Colonic mucosa (tissue), 4 donors: ENCODE measurements around the gene KRTAP2-4. TPM values are rescaled to one million over a fixed set of nuclear protein-coding genes. Genes with fewer than 3 reads are reported as not detected.
"Not testable (repeated sequence)": the region's sequence is repeated elsewhere in the genome, so short reads cannot be mapped to it uniquely, and the experiment has no call there.

ENCODE experiments used
- DNase-seq: peaks from one replicate; pipeline ENCODE4 v3.0.0-alpha.2; 2020
- H3K27ac ChIP-seq: fragments of 200-600 bp; one replicate; pipeline ENCODE4 v1.8.0; 2021
- H3K27me3 ChIP-seq: fragments of 200-600 bp; one replicate; pipeline ENCODE4 v1.8.0; 2021
- H3K36me3 ChIP-seq: fragments of 200-600 bp; one replicate; pipeline ENCODE4 v1.8.0; 2021
- H3K4me1 ChIP-seq: fragments of 200-600 bp; one replicate; pipeline ENCODE4 v1.8.0; 2021; ENCODE audit warnings: mild to moderate bottlenecking
- H3K4me3 ChIP-seq: fragments of 200-600 bp; one replicate; pipeline ENCODE4 v1.8.0; 2021
- H3K9ac ChIP-seq, 2 donors: one replicate each; pipeline ENCODE4 v1.7.0; 2013; ENCODE audit warnings: control low read depth in 2 of 2, low read depth in 2 of 2, low read length in 2 of 2
- H3K9me3 ChIP-seq: fragments of 200-600 bp; one replicate; pipeline ENCODE4 v1.8.0; 2021
- intact Hi-C: fragments of 100-400 bp; cut with DNase I; formaldehyde crosslinking; loops from one replicate; pipeline ENCODE4 v1.14.1; 2022
- total RNA-seq, 2 donors: library from RNA; stranded (reverse); fragmentation: NEBNext Ultra II Directional in 1 of 2; extraction: Animal tissue kit (Norgen Biotek cat#: 25700) in 1 of 2; gene quantifications; one replicate each; pipeline ENCODE4 v1.2.1, GENCODE V29; 2021
- TF ChIP-seq, protein P1 (sequence below): fragments of 200-600 bp; IDR thresholded peaks from one replicate; pipeline ENCODE4 v1.8.0; 2022; ENCODE audit warnings: antibody characterized with exemption, mild to moderate bottlenecking
- donor health status: healthy.
- donor health status: DM: no; HTN: no; CAD: no.
- donor health status: DM: no; HTN: no; CAD: no.

Gene KRTAP2-4
- total RNA-seq, 2 donors from 2014 or later = not detected

DNA sequence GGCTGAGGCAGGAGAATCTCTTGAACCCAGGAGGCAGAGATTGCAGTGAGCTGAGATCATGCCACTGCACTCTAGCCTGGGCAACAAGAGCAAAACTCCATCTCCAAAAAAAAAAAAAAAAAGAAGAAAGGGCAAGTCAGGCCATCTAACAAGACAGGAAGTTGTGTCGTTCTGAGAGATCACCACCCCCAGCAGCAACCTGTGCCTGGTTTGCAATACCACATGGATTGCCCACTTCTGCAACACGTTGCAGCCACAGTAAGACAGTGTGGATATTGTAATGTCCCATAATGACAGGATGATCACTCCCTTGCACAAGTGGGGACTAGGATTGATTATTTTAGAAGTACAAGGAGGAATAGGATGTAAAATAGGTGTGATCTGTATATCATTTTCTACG, 3.4 kb upstream of the KRTAP2-4 start:
- DNase-seq = no peak
- Histone ChIP-seq H3K27me3 (no peaks in the 10 kb centered on the region), H3K9ac (no peak overlapping the region), H3K27ac (no peak overlapping the region), H3K36me3 (no peaks in the 10 kb centered on the region), H3K9me3 (no peaks in the 10 kb centered on the region), H3K4me3 (no peak overlapping the region), H3K4me1 (no peaks in the 10 kb centered on the region)
- TF ChIP-seq, protein P1, sequence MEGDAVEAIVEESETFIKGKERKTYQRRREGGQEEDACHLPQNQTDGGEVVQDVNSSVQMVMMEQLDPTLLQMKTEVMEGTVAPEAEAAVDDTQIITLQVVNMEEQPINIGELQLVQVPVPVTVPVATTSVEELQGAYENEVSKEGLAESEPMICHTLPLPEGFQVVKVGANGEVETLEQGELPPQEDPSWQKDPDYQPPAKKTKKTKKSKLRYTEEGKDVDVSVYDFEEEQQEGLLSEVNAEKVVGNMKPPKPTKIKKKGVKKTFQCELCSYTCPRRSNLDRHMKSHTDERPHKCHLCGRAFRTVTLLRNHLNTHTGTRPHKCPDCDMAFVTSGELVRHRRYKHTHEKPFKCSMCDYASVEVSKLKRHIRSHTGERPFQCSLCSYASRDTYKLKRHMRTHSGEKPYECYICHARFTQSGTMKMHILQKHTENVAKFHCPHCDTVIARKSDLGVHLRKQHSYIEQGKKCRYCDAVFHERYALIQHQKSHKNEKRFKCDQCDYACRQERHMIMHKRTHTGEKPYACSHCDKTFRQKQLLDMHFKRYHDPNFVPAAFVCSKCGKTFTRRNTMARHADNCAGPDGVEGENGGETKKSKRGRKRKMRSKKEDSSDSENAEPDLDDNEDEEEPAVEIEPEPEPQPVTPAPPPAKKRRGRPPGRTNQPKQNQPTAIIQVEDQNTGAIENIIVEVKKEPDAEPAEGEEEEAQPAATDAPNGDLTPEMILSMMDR = no peak
- intact Hi-C loops = no loop called here

GRCh38 chr17:41067281-41067680, 1.6 kb upstream of the KRTAP2-4 start:
- Histone ChIP-seq H3K27me3 (no peaks in the 10 kb centered on the region), H3K36me3 (no peaks in the 10 kb centered on the region), H3K9ac (no peak overlapping the region), H3K4me3 (no peak overlapping the region), H3K27ac (no peak overlapping the region), H3K9me3 (no peaks in the 10 kb centered on the region), H3K4me1 (no peaks in the 10 kb centered on the region)
- no peak for DNase-seq
- intact Hi-C loops = no loop called here
- TF ChIP-seq, protein P1 = no peak

DNA sequence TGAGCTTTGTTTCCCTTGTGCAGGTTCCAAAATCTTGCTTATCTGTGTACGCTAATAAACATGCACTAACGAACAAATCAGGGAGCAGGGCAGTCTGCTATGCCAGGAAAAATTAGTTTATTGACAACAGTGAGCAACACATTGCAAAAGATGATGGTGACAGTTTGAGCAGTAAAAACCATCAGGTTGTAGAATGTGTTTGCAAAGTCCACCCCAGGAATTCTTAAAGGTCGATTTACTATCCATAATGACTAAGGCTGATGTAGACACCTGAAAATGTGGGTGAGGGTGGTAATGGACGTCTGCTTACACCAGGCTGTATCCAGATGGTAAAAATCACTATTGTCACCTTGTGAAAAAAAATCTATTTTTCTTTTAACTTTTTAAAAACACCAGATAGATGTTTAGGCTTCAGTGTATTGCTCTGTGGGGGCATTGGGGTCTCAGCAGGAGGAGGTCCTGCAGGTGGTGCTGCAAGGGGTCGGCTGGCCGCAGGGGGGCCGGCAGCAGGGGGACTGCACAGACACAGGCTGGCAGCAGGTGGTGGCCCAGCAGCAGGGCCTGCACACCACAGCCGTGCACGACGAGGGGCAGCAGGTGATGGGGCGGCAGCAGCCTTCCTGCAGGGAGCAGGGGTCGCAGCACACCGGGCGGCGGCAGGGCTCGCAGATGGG, 526 bp downstream of the KRTAP2-4 start:
- H3K27me3 ChIP-seq = not testable (repeated sequence)

GRCh38 chr17:41064301-41064700, 1.4 kb downstream of the KRTAP2-4 start:
- Histone ChIP-seq H3K36me3 (no peaks in the 10 kb centered on the region), H3K9ac (no peak overlapping the region), H3K27ac (no peak overlapping the region), H3K4me1 (no peaks in the 10 kb centered on the region), H3K4me3 (no peak overlapping the region), H3K27me3 (no peaks in the 10 kb centered on the region), H3K9me3 (no peaks in the 10 kb centered on the region)
- intact Hi-C loops = no loop called here
- no peak for DNase-seq
- TF ChIP-seq, protein P1 = no peak

More for the DNA sequence above, 526 bp downstream of the KRTAP2-4 start:
- H3K4me1 ChIP-seq, H3K4me3 ChIP-seq, H3K9ac ChIP-seq, H3K36me3 ChIP-seq, DNase-seq, H3K9me3 ChIP-seq, intact Hi-C loops, H3K27ac ChIP-seq: not testable (repeated sequence)

GRCh38 chr17:41063449-41063848, 2.2 kb downstream of the KRTAP2-4 start:
- Histone ChIP-seq H3K9ac (no peak overlapping the region), H3K36me3 (no peaks in the 10 kb centered on the region), H3K27ac (no peak overlapping the region), H3K9me3 (no peaks in the 10 kb centered on the region), H3K4me1 (no peaks in the 10 kb centered on the region), H3K4me3 (no peak overlapping the region), H3K27me3 (no peaks in the 10 kb centered on the region)
- intact Hi-C loops = no loop called here
- TF ChIP-seq, protein P1 = no peak
- DNase-seq = no peak

- Histone ChIP-seq H3K4me1 (no peaks in the 10 kb centered on the region), H3K9ac (no peak overlapping the region)
- intact Hi-C loops = no loop called here
These were observed 3.7 kb downstream of the KRTAP2-4 start for GRCh38 chr17:41061964-41062363.

More at GRCh38 chr17:41061964-41062363, 3.7 kb downstream of the KRTAP2-4 start:
- Histone ChIP-seq H3K9me3 (no peaks in the 10 kb centered on the region), H3K27me3 (no peaks in the 10 kb centered on the region), H3K4me3 (no peak overlapping the region), H3K36me3 (no peaks in the 10 kb centered on the region), H3K27ac (no peak overlapping the region)
- DNase-seq = no peak
- TF ChIP-seq, protein P1 = no peak
